GM18861 (cell line): ENCODE data around the gene KRT32.

Source experiments
- ATAC-seq: cut with Tn5 transposase; IDR thresholded peaks from one replicate; pipeline ENCODE4 v1.9.1; 2021; ENCODE audit not compliant: unreplicated experiment

The KRT32 gene

GRCh38 chr17:41466988-41467387, at the start of gene KRT32:
Gene KRT32 (minus strand): TSS chr17:41467386. CDS start chr17:41467325, 61 bp downstream.
- ATAC-seq, result no peak

- no peak for ATAC-seq
Observed at GRCh38 chr17:41516830-41517283, 49.7 kb upstream of the KRT32 start.

- no peak for ATAC-seq
Observed at GRCh38 chr17:41516147-41516829, 49.1 kb upstream of the KRT32 start.

- ATAC-seq, result no peak
Observed at GRCh38 chr17:41513168-41513547, 46.0 kb upstream of the KRT32 start.

- ATAC-seq, result no peak
Observed at GRCh38 chr17:41512546-41513167, 45.5 kb upstream of the KRT32 start.

GRCh38 chr17:41511716-41512115, 44.5 kb upstream of the KRT32 start:
- no peak for ATAC-seq

- no peak for ATAC-seq
Observed at GRCh38 chr17:41511116-41511515, 43.9 kb upstream of the KRT32 start.

GRCh38 chr17:41510251-41511065, 43.3 kb upstream of the KRT32 start:
- no peak for ATAC-seq

- ATAC-seq, result no peak
Observed at GRCh38 chr17:41507315-41507880, 40.2 kb upstream of the KRT32 start.

- ATAC-seq, result no peak
Observed at GRCh38 chr17:41505809-41506767, 38.9 kb upstream of the KRT32 start.

- no peak for ATAC-seq
Observed at GRCh38 chr17:41505007-41505808, 38.0 kb upstream of the KRT32 start, which contains the start of gene KRT13. Gene KRT13 (minus strand): TSS chr17:41505612. CDS start chr17:41505550, 62 bp downstream.

GRCh38 chr17:41504246-41504977, 37.2 kb upstream of the KRT32 start:
- no peak for ATAC-seq

- no peak for ATAC-seq
Observed at GRCh38 chr17:41503202-41503601, 36.0 kb upstream of the KRT32 start.

GRCh38 chr17:41500131-41500911, 33.1 kb upstream of the KRT32 start:
- ATAC-seq, result no peak

GRCh38 chr17:41499714-41500113, 32.5 kb upstream of the KRT32 start:
- no peak for ATAC-seq

GRCh38 chr17:41498276-41498675, 31.1 kb upstream of the KRT32 start:
- ATAC-seq, result no peak

- peak; percentile 70 for ATAC-seq
Observed at GRCh38 chr17:41496803-41497484, 29.8 kb upstream of the KRT32 start.
